K562 (cell line): ENCODE results near the gene TPM4. TPM values are rescaled to one million over a fixed set of nuclear protein-coding genes. Genes with fewer than 3 reads are reported as not detected.

ENCODE experiments used
- ATF7 ChIP-seq: fragments of 450-650 bp; IDR thresholded peaks from 2 replicates; pipeline ENCODE4 v1.7.1; 2014; ENCODE audit warnings: mild to moderate bottlenecking, moderate library complexity
- BCL6 ChIP-seq: fragments of 250-450 bp; sonication (Bioruptor Pico); IDR thresholded peaks from 2 replicates; pipeline ENCODE4 v1.4.0; 2020
- CREM ChIP-seq: IDR thresholded peaks from 2 replicates; pipeline ENCODE4 v1.6.1; 2014; ENCODE audit warnings: antibody characterized with exemption, low read depth
- ETV1 ChIP-seq: fragments of 450-650 bp; conservative IDR thresholded peaks from 2 replicates; pipeline ENCODE4 v1.6.1; 2016; ENCODE audit warnings: missing genetic modification characterization, control low read depth, low read depth, missing compliant biosample characterization
- HIVEP1 ChIP-seq: fragments of 250-450 bp; sonication (Bioruptor Pico); IDR thresholded peaks from 2 replicates; pipeline ENCODE4 v1.4.0; 2020; ENCODE audit warnings: mild to moderate bottlenecking
- JUN ChIP-seq, 2 experiments: sonication (generic) in 1 of 2; formaldehyde crosslinking in 1 of 2; IDR thresholded peaks; 2 replicates each; pipeline versions ENCODE4 v1.6.1 to v1.8.0; 2012 to 2022; ENCODE audit warnings: borderline replicate concordance in 2 of 2, mild to moderate bottlenecking in 2 of 2, improper control_type of control experiment in 1 of 2, low read depth in 1 of 2, low read length in 1 of 2, missing genetic modification reagents in 1 of 2
- NCOA1 ChIP-seq: fragments of 450-650 bp; IDR thresholded peaks from 2 replicates; pipeline ENCODE4 v1.6.1; 2016; ENCODE audit warnings: low read depth
- SMAD1 ChIP-seq: fragments of 150-350 bp; IDR thresholded peaks from 2 replicates; pipeline ENCODE4 v1.6.1; 2014; ENCODE audit warnings: low read length, low read depth; ENCODE audit not compliant: partially characterized antibody
- SPI1 ChIP-seq: IDR thresholded peaks from 2 replicates; pipeline ENCODE4 v1.6.1; 2011; ENCODE audit warnings: low read depth, low read length, control low read depth, borderline replicate concordance
- SUPT5H ChIP-seq: fragments of 450-650 bp; IDR thresholded peaks from 2 replicates; pipeline ENCODE4 v1.6.1; 2016
- TSC22D4 ChIP-seq: fragments of 450-650 bp; IDR thresholded peaks from 2 replicates; pipeline ENCODE4 v1.6.1; 2016; ENCODE audit warnings: missing genetic modification characterization, missing biosample characterization, control low read depth
- ZNF282 ChIP-seq: sonication (generic); formaldehyde crosslinking; IDR thresholded peaks from 2 replicates; pipeline ENCODE4 v1.8.1; 2023; ENCODE audit warnings: missing genetic modification reagents
- ZNF644 ChIP-seq: fragments of 200-800 bp; sonication (Bioruptor generic); IDR thresholded peaks from 2 replicates; pipeline ENCODE4 v1.6.1; 2016; ENCODE audit warnings: low read depth, missing genetic modification characterization, missing compliant biosample characterization
- polyA plus RNA-seq, 8 experiments: library from polyadenylated mRNA; depleted of rRNA in 4 of 8; stranded (reverse) in 5 of 8; unstranded in 3 of 8; fragments of >200 nt; fragmentation: Nextera tagmentation in 2 of 8; fragmentation: Illumina TruSeq in 1 of 8; extraction: Ambion mirVana in 2 of 8; extraction: Trizol in 1 of 8; gene quantifications; 2 replicates each; pipeline versions ENCODE4 v1.2.1 to v1.2.3, GENCODE V29; 2011 to 2014; ENCODE audit warnings: inconsistent platforms in 1 of 8, missing spikeins in 1 of 8
- total RNA-seq, 7 experiments: library from RNA; depleted of rRNA in 6 of 7; stranded (reverse); fragments of >200 nt in 6 of 7; fragmentation: Illumina TruSeq in 2 of 7; extraction: Trizol in 2 of 7; gene quantifications; 2 replicates each; pipeline versions ENCODE4 v1.2.1 to v1.2.3, GENCODE V29; 2011 to 2021; ENCODE audit warnings: low replicate concordance in 1 of 7
- TF ChIP-seq, protein P1 (sequence below): IDR thresholded peaks from 2 replicates; pipeline ENCODE4 v1.6.1; 2014; ENCODE audit warnings: antibody characterized with exemption
- TF ChIP-seq, protein P2 (sequence below), 3 experiments: fragments of 200-800 bp in 1 of 3; fragments of 250-450 bp in 1 of 3; fragments of 450-650 bp in 1 of 3; sonication (Bioruptor Pico) in 1 of 3; sonication (Bioruptor generic) in 1 of 3; formaldehyde crosslinking in 1 of 3; IDR thresholded peaks; 2 replicates each; pipeline versions ENCODE4 v1.6.1 to v1.8.0; 2016 to 2022; ENCODE audit warnings: mild to moderate bottlenecking in 2 of 3, missing genetic modification characterization in 2 of 3, missing compliant biosample characterization in 1 of 3, moderate library complexity in 1 of 3
- TF ChIP-seq, protein P3 (sequence below), 2 experiments: fragments of 150-350 bp in 1 of 2; IDR thresholded peaks; 2 replicates each; pipeline ENCODE4 v1.6.1; 2012 to 2016; ENCODE audit warnings: low read depth in 2 of 2, low read length in 2 of 2, mild to moderate bottlenecking in 1 of 2, moderate library complexity in 1 of 2
- TF ChIP-seq, protein P4 (sequence below): sonication (generic); formaldehyde crosslinking; IDR thresholded peaks from 2 replicates; pipeline ENCODE4 v1.8.0; 2022; ENCODE audit warnings: mild to moderate bottlenecking, low read depth, missing genetic modification reagents

Gene TPM4
- total and polyA plus RNA-seq, 9 of the 15 experiments (the other 6 are each of a cell fraction or from before 2014, with no cell fraction given), result 28.1 to 111 (median 77.4) TPM

DNA sequence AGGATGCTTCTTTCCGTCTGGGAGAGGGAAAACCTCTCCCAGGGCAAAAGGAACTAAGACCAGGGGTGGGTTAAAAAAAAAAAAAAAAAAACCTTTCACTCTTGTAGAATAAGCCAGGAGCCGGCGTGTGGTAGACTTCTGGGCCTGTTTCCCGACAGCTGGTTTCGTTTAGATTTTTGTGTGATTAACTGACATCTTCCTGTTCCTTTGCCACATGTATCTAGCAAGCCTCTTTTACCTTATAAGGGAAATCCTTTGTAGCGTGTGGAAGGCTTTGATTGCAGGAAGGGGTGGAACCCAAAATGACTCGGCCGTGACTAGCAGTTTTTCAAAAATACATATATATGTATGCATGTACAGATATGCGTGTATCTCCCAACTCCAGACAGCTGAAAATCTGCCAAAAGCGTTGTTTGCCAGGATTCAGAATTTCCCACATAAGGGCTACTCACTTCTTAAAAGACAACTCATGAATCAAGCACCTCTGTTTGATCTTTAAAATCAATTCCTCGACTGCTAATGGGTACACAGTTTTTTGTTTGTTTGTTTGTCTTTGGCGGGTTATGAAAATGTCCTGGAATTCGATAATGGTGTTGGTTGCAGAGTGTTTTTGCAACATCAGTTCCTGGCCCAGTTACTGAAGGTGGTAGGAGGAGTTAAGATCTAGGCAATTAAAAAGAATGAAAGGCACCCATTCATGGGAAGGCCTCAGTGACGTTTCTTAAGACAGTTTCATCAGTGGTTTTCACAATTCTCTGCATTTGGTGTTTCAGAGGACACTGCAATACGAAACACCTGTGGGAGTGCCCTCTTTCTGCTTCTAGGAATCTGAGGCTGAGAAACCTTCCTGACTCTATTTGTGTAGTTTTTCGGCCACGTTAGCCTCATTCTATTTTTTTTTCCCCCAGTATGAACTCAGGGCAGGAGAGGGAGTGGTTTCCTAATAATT lies 2.7 kb downstream of the TPM4 start (continued):
- TF ChIP-seq, protein P1, sequence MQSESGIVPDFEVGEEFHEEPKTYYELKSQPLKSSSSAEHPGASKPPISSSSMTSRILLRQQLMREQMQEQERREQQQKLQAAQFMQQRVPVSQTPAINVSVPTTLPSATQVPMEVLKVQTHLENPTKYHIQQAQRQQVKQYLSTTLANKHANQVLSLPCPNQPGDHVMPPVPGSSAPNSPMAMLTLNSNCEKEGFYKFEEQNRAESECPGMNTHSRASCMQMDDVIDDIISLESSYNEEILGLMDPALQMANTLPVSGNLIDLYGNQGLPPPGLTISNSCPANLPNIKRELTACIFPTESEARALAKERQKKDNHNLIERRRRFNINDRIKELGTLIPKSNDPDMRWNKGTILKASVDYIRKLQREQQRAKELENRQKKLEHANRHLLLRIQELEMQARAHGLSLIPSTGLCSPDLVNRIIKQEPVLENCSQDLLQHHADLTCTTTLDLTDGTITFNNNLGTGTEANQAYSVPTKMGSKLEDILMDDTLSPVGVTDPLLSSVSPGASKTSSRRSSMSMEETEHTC, result no peak
- TF ChIP-seq ZNF644 (tag), result peak; percentile 89
- TF ChIP-seq SMAD1, result peak; percentile 84
- TF ChIP-seq ETV1 (tag), result peak; percentile 68
- peak; percentile 63 for TF ChIP-seq CREM
- no peak for TF ChIP-seq BCL6
- peak; percentile 78 for TF ChIP-seq ATF7
- no peak for TF ChIP-seq HIVEP1 (CRISPR knock-in tag)
- peak; percentile 81; the same call in 1 of the 2 replicates for TF ChIP-seq NCOA1
- TF ChIP-seq SUPT5H, result no peak
- TF ChIP-seq, protein P2, sequence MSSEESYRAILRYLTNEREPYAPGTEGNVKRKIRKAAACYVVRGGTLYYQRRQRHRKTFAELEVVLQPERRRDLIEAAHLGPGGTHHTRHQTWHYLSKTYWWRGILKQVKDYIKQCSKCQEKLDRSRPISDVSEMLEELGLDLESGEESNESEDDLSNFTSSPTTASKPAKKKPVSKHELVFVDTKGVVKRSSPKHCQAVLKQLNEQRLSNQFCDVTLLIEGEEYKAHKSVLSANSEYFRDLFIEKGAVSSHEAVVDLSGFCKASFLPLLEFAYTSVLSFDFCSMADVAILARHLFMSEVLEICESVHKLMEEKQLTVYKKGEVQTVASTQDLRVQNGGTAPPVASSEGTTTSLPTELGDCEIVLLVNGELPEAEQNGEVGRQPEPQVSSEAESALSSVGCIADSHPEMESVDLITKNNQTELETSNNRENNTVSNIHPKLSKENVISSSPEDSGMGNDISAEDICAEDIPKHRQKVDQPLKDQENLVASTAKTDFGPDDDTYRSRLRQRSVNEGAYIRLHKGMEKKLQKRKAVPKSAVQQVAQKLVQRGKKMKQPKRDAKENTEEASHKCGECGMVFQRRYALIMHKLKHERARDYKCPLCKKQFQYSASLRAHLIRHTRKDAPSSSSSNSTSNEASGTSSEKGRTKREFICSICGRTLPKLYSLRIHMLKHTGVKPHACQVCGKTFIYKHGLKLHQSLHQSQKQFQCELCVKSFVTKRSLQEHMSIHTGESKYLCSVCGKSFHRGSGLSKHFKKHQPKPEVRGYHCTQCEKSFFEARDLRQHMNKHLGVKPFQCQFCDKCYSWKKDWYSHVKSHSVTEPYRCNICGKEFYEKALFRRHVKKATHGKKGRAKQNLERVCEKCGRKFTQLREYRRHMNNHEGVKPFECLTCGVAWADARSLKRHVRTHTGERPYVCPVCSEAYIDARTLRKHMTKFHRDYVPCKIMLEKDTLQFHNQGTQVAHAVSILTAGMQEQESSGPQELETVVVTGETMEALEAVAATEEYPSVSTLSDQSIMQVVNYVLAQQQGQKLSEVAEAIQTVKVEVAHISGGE (CRISPR knock-in tag; IDR thresholded peaks at IDR 0.05), result peak in 1 of 3 experiments; percentile 89; a peak in 2 of 6 replicates
- TF ChIP-seq, protein P3, sequence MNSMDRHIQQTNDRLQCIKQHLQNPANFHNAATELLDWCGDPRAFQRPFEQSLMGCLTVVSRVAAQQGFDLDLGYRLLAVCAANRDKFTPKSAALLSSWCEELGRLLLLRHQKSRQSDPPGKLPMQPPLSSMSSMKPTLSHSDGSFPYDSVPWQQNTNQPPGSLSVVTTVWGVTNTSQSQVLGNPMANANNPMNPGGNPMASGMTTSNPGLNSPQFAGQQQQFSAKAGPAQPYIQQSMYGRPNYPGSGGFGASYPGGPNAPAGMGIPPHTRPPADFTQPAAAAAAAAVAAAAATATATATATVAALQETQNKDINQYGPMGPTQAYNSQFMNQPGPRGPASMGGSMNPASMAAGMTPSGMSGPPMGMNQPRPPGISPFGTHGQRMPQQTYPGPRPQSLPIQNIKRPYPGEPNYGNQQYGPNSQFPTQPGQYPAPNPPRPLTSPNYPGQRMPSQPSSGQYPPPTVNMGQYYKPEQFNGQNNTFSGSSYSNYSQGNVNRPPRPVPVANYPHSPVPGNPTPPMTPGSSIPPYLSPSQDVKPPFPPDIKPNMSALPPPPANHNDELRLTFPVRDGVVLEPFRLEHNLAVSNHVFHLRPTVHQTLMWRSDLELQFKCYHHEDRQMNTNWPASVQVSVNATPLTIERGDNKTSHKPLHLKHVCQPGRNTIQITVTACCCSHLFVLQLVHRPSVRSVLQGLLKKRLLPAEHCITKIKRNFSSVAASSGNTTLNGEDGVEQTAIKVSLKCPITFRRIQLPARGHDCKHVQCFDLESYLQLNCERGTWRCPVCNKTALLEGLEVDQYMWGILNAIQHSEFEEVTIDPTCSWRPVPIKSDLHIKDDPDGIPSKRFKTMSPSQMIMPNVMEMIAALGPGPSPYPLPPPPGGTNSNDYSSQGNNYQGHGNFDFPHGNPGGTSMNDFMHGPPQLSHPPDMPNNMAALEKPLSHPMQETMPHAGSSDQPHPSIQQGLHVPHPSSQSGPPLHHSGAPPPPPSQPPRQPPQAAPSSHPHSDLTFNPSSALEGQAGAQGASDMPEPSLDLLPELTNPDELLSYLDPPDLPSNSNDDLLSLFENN (IDR thresholded peaks at IDR 0.05; ENCODE audit: low read depth in 2 of 2, low read length in 2 of 2), result peak in 1 of 2 experiments; percentile 88; a peak in 2 of 4 replicates
- TF ChIP-seq TSC22D4 (tag), result no peak
- TF ChIP-seq JUN (IDR thresholded peaks at IDR 0.05; ENCODE audit: borderline replicate concordance, low read depth, low read length), result peak; percentile 50; the same call in 1 of the 2 replicates
- TF ChIP-seq JUN (CRISPR knock-in tag; IDR thresholded peaks at IDR 0.05; ENCODE audit: borderline replicate concordance), result no peak
- TF ChIP-seq SPI1, result no peak
- TF ChIP-seq, protein P4, sequence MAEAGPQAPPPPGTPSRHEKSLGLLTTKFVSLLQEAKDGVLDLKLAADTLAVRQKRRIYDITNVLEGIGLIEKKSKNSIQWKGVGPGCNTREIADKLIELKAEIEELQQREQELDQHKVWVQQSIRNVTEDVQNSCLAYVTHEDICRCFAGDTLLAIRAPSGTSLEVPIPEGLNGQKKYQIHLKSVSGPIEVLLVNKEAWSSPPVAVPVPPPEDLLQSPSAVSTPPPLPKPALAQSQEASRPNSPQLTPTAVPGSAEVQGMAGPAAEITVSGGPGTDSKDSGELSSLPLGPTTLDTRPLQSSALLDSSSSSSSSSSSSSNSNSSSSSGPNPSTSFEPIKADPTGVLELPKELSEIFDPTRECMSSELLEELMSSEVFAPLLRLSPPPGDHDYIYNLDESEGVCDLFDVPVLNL, result no peak
- no peak for TF ChIP-seq ZNF282 (CRISPR knock-in tag)
